Skeletal muscle tissue (tissue), 4 donors: Measurements from ENCODE around the gene LOXHD1. TPM values are rescaled to one million over a fixed set of nuclear protein-coding genes. Genes with fewer than 3 reads are reported as not detected.

Experiments
- H3K27ac ChIP-seq: one replicate; pipeline ENCODE4 v1.7.0; 2013; ENCODE audit warnings: mild to moderate bottlenecking, low read depth, low read length, inconsistent platforms
- H3K27me3 ChIP-seq, 3 donors: one replicate each; pipeline ENCODE4 v1.7.0; 2013; ENCODE audit warnings: low read length in 3 of 3; ENCODE audit not compliant: control insufficient read depth in 3 of 3, insufficient read depth in 3 of 3
- H3K36me3 ChIP-seq, 3 donors: one replicate each; pipeline ENCODE4 v1.7.0; 2013; ENCODE audit warnings: low read length in 3 of 3; ENCODE audit not compliant: control insufficient read depth in 3 of 3, insufficient read depth in 3 of 3
- H3K4me1 ChIP-seq, 3 donors: one replicate each; pipeline ENCODE4 v1.7.0; 2013; ENCODE audit warnings: low read length in 3 of 3, mild to moderate bottlenecking in 3 of 3; ENCODE audit not compliant: control insufficient read depth in 3 of 3, insufficient read depth in 3 of 3
- H3K4me3 ChIP-seq, 3 donors: one replicate each; pipeline ENCODE4 v1.7.0; 2013; ENCODE audit warnings: low read length in 3 of 3
- H3K9ac ChIP-seq, 3 donors: one replicate each; pipeline ENCODE4 v1.7.0; 2013; ENCODE audit warnings: low read length in 3 of 3, mild to moderate bottlenecking in 3 of 3, moderate library complexity in 2 of 3, low read depth in 1 of 3
- H3K9me3 ChIP-seq, 3 donors: one replicate each; pipeline ENCODE4 v1.7.0; 2013; ENCODE audit warnings: low read length in 3 of 3; ENCODE audit not compliant: control insufficient read depth in 3 of 3
- total RNA-seq: library from RNA; depleted of rRNA; stranded (reverse); fragments of >200 nt; gene quantifications from one replicate; pipeline ENCODE4 v1.2.3, GENCODE V29; 2014
- donor health status: Osteomylitis.

Gene LOXHD1
- total RNA-seq, 1 donor from 2014 or later: 1.6 TPM

GRCh38 chr18:46675112-46675511, 18.1 kb upstream of the LOXHD1 start:
- peaks cover 0 to 22% (median 4%) of the 10 kb centered on the region in 3 donors for H3K4me1 ChIP-seq
- no peak overlapping the region for H3K9ac ChIP-seq
- peaks cover 0 to 1% (median 0%) of the 10 kb centered on the region in 3 donors for H3K36me3 ChIP-seq
- H3K27me3 ChIP-seq: peaks cover 0 to 2% (median 0%) of the 10 kb centered on the region in 3 donors
- no peak overlapping the region for H3K27ac ChIP-seq
- H3K9me3 ChIP-seq: no peaks in the 10 kb centered on the region
- no peak overlapping the region for H3K4me3 ChIP-seq

- Histone ChIP-seq H3K36me3 (no peaks in the 10 kb centered on the region), H3K9ac (no peak overlapping the region), H3K4me3 (no peak overlapping the region), H3K4me1 (peaks cover 10 to 34% (median 15%) of the 10 kb centered on the region in 3 donors), H3K9me3 (no peaks in the 10 kb centered on the region), H3K27ac (no peak overlapping the region), H3K27me3 (peaks cover 0 to 2% (median 0%) of the 10 kb centered on the region in 3 donors)
Observed at GRCh38 chr18:46672062-46672970, 15.3 kb upstream of the LOXHD1 start.

GRCh38 chr18:46668694-46669093, 11.7 kb upstream of the LOXHD1 start:
- H3K9ac ChIP-seq: no peak overlapping the region
- H3K36me3 ChIP-seq: no peaks in the 10 kb centered on the region

GRCh38 chr18:46668135-46668534, 11.1 kb upstream of the LOXHD1 start:
- Histone ChIP-seq H3K36me3 (no peaks in the 10 kb centered on the region), H3K9ac (peak overlapping the region in 1 of 3 donors; percentile 40), H3K27me3 (no peaks in the 10 kb centered on the region), H3K4me3 (no peak overlapping the region), H3K27ac (peak overlapping the region; percentile 28), H3K9me3 (no peaks in the 10 kb centered on the region), H3K4me1 (peaks cover 10 to 21% (median 11%) of the 10 kb centered on the region in 3 donors)

More at GRCh38 chr18:46668694-46669093, 11.7 kb upstream of the LOXHD1 start:
- no peak overlapping the region for H3K27ac ChIP-seq
- no peak overlapping the region for H3K4me3 ChIP-seq
- peaks cover 10 to 22% (median 13%) of the 10 kb centered on the region in 3 donors for H3K4me1 ChIP-seq
- no peaks in the 10 kb centered on the region for H3K27me3 ChIP-seq
- H3K9me3 ChIP-seq: no peaks in the 10 kb centered on the region

DNA sequence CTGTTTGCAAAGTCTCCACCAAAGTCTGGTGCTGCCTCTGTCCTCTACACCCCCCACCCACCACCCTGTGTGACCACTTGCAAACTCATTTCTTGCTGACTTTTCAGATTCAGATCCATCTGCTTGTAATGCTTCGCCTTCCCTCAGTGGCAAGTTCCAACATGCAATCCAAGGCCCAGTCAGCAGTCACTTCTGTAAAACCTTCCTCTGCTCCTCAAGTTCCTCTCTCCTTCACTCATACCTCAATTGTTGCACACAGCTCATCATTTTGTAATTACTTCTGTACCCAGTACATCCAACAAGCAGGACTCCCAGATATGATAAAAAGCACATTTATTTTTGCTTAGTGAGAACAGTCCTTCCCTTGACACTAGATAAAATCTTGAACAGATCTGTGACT, 6.5 kb upstream of the LOXHD1 start:
- Histone ChIP-seq H3K4me1 (peaks cover 6 to 20% (median 8%) of the 10 kb centered on the region in 3 donors), H3K9ac (no peak overlapping the region), H3K9me3 (no peaks in the 10 kb centered on the region), H3K27ac (no peak overlapping the region), H3K36me3 (no peaks in the 10 kb centered on the region), H3K27me3 (no peaks in the 10 kb centered on the region), H3K4me3 (no peak overlapping the region)

- Histone ChIP-seq H3K4me1 (peaks cover 0 to 6% (median 2%) of the 10 kb centered on the region in 3 donors), H3K9ac (no peak overlapping the region), H3K4me3 (no peak overlapping the region), H3K36me3 (no peaks in the 10 kb centered on the region), H3K27ac (peak overlapping the region; percentile 25), H3K9me3 (no peaks in the 10 kb centered on the region), H3K27me3 (no peaks in the 10 kb centered on the region)
Observed at GRCh38 chr18:46660957-46661749, 4.1 kb upstream of the LOXHD1 start.

DNA sequence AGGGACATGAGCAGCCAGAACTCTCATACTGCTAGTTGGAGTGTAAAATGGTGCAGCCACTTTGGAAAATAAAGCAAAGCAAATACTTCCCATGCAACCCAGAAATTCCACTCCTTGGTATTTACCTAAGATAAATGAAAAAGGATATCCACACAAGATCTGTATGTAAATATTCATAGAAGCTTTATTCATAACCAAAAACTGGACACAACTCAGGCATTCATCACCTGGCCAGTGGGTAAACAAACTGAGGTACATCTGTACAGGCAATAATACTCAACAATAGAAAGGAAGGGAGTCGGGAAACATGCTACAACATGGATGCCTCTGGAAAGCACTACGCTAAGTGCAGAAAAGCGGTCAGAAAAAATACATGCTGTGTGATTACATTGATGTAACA, 2.5 kb upstream of the LOXHD1 start:
- Histone ChIP-seq H3K27ac (no peak overlapping the region), H3K27me3 (no peaks in the 10 kb centered on the region), H3K4me1 (peaks cover 0 to 6% (median 2%) of the 10 kb centered on the region in 3 donors), H3K9me3 (no peaks in the 10 kb centered on the region), H3K36me3 (no peaks in the 10 kb centered on the region), H3K4me3 (no peak overlapping the region), H3K9ac (no peak overlapping the region)

DNA sequence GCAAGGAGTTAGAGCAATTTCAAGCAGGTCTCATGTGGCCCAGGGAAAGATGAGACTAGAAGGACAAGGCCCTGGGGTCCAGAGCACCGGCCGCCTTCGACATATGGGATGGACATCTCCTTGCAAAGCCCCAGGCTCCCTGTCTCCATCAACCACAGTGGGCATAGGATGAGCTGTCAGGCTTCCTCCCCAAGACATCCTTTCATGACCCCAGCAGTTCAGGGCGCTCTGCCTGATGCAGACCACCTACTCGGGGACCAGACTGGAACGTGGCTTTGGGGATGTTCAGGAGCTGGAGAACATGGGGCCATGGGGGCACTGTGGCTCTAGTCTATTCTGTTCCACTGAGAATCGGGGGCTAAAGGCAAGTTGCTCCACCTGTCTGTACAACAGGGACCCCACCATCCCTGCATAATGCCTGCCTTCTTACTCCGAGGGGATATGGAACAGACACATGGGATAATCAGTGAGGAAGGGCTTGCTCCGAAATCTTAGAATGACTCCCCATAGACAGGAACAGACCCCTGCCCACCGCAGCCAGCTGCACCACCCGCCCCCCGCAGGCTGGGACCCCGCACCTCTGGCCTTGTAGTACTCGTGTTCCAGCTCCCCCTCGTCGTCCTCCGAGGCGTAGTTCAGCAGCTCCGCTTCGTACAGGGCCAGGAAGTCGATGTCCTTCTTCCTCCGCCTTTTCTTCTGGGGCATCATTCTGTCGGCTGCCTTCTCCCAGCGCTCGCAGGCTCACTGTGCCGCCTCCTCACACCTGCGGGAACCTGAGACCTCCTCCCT, 500 bp downstream of the LOXHD1 start:
- Histone ChIP-seq H3K36me3 (no peaks in the 10 kb centered on the region), H3K4me3 (no peak overlapping the region), H3K4me1 (peaks cover 0 to 3% (median 2%) of the 10 kb centered on the region in 3 donors), H3K9me3 (no peaks in the 10 kb centered on the region), H3K27me3 (no peaks in the 10 kb centered on the region), H3K27ac (no peak overlapping the region), H3K9ac (no peak overlapping the region)

GRCh38 chr18:46652372-46652771, 4.6 kb downstream of the LOXHD1 start:
- H3K4me1 ChIP-seq: no peaks in the 10 kb centered on the region
- H3K36me3 ChIP-seq: no peaks in the 10 kb centered on the region
- no peaks in the 10 kb centered on the region for H3K9me3 ChIP-seq
- H3K27me3 ChIP-seq: peaks cover 0 to 3% (median 0%) of the 10 kb centered on the region in 3 donors
- H3K9ac ChIP-seq: no peak overlapping the region
- H3K27ac ChIP-seq: no peak overlapping the region
- H3K4me3 ChIP-seq: no peak overlapping the region
